C4-2B (cell line): Measurements from ENCODE around the gene MAP3K14.

Experiments
- H3K27ac ChIP-seq: fragments of 450-650 bp; 2 replicates; pipeline ENCODE4 v1.5.1; 2017
- ZFX ChIP-seq: fragments of 450-650 bp; IDR thresholded peaks from 2 replicates; pipeline ENCODE4 v1.6.1; 2017
- TF ChIP-seq, protein P1 (sequence below): fragments of 450-650 bp; conservative IDR thresholded peaks from 2 replicates; pipeline ENCODE4 v1.5.1; 2017; ENCODE audit warnings: mild to moderate bottlenecking

MAP3K14 gene

DNA sequence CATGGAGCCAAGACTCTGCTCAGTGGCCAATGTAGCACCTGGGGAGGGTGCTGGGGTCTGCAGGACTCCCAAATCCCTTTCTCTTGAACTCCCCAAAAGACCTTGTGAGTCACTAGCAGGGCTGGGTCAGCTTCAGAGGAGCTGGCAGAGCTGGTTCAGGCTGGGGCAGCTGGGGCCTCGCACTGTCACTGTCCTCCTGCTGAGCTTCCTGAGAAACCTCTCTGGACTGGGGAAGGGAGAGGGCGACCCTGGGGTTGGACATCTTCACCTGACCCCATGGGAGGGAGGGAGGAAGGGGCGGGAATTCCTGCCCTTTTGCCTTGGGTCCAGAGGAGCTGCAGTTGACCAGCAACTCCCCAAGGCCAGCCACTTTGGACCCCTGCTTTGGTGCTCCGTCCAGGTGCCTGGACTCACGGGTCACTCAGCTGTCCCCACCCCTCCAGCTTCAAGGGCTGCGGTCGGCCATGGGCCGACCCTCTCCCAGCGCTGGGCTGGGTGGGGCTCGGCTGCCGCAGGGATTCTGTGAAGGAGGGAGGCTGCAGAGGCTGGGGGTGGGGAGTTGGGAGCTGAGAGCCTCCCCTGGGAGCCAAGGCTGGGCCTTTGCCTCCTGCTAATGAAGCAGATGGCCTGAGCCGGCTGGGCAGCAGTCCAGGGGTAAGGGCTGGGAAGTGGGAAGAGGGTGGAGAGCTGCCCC is 85.9 kb downstream of the MAP3K14 start:
- H3K27ac ChIP-seq, result no peak overlapping the region
- TF ChIP-seq ZFX, result no peak
- TF ChIP-seq, protein P1, sequence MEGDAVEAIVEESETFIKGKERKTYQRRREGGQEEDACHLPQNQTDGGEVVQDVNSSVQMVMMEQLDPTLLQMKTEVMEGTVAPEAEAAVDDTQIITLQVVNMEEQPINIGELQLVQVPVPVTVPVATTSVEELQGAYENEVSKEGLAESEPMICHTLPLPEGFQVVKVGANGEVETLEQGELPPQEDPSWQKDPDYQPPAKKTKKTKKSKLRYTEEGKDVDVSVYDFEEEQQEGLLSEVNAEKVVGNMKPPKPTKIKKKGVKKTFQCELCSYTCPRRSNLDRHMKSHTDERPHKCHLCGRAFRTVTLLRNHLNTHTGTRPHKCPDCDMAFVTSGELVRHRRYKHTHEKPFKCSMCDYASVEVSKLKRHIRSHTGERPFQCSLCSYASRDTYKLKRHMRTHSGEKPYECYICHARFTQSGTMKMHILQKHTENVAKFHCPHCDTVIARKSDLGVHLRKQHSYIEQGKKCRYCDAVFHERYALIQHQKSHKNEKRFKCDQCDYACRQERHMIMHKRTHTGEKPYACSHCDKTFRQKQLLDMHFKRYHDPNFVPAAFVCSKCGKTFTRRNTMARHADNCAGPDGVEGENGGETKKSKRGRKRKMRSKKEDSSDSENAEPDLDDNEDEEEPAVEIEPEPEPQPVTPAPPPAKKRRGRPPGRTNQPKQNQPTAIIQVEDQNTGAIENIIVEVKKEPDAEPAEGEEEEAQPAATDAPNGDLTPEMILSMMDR, result no peak

DNA sequence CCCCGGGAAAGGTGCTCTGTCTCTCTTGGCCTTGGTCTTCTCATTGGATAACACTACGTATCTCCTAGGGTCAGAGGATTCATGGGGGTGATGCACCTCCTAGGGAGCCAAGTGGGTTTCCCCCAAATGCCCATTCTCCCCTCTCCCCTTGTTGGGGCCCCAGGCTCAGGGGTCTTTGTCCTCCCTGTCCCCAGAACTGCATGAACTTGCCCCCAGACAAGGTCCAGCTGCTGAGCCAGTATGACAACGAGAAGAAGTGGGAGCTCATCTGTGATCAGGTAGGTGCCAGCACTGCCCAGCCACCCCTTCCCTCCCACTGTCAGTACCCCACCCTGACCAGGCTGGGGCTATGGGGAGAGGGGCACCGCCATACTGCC is 86.4 kb downstream of the MAP3K14 start:
- no peak for TF ChIP-seq ZFX
- TF ChIP-seq, protein P1, result no peak
- no peak overlapping the region for H3K27ac ChIP-seq

DNA sequence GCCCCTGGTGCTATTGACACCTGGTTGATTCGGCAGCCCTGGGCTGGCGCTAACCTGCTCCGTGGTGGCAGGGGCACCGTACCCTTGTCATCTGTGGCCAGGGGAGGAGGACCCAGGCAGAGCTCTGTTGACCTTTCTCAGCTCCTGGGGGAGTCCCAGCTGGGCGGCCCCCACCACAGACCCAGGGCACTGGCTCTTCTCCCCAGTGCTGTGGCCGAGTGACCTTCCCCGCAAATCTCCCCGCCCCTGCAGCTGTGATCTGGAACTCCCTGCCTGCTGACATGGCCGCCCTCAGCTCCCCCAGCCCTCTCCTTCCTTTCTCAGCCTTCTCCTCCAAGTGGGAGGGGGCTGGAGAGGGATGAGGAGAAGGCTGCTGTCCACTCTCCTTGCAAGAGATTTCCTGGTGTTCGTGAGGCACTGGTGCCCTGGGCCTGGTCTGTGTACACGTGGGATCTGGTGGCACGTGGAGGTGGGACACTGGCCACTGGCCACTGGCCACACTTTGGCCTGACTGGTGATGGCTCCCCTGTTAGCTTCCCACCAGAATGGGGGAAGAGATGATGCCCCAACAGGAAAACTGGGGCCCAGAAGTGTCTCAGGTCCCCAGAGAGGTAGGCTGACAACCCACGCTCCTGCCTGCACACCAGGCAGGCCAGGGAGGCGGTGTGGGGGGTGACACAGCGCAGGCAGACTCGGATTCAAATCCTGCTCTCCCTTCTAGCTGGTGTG is 87.0 kb downstream of the MAP3K14 start:
- TF ChIP-seq ZFX, result no peak
- TF ChIP-seq, protein P1, result no peak
- H3K27ac ChIP-seq, result no peak overlapping the region

DNA sequence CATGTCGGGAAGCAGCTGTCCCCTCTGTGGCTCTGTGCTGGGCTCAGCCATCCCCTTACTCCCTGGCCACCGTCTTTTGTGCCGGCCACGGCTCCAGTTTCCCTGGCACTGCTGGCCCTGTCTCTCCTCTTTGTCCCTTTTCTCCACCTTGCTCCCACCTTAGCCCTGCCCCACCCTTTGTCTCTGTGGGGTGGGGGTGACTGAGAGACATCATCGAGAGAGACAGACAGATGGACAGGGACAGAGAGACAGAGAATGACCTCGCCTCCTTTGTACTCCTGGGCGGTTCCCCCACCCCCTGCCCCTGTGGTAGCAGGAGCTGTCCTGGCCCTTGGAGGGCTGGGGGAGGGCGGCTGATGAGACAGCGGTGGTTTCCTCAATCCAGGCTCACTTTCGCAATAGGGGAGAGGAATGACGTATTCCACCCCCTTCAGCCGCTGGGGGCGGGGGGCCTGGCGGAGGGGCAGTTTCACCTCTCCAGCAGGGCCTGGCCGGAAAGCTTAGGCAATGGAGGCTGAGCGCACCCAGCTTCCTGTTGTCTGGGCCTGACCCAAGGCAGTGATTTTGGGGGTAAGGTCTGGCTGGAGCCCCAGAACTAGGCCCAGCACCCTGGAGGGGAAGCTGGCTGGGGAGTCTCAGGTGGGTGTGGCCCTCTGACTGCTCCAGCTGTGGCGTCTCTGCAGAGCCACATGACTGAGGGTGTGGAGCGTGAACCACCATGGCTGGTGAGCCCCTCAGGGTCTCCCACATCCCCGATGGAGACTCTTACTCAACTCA is 87.9 kb downstream of the MAP3K14 start:
- H3K27ac ChIP-seq, result no peak overlapping the region
- TF ChIP-seq, protein P1, result no peak
- TF ChIP-seq ZFX, result no peak

DNA sequence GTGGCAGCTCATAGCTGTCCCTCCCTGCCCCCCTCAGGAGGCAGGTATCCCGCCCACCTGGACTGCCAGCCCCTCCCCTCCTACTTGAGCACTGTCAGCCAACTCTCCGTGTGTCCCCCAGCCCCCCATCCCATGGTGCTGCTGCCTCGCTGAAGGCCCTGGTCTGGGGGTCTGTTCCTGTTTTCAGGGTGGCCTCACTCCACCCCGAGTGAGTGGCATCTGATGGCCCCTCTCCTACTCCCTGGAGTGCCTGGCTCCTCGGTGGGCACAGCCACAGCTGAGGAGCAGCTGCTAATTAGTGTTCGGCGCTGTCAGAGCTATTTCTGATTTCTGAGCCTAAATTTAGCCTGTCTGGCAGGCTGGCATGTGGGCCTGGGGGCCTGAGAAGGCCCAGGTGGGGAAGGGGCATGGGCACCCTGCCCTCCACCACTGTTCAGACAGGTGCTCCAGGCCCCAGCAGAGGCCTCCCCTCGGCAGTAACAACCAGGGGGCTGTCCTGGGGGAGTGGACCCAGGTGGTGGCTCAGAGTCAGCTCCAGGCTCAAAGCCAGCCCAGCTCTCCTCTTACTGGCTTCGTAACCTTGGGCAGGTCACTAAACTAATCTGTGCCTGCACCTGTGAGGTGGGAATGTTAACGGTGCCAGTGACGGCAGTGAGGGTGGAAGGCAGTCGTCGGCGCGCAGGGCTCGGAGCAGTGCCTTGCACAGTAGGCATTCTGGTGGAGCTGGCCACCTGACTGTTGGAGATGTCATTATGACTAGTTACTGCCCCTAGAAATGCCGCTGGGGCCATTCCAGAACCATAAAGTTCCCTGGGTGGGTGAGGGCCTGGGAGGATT is 88.7 kb downstream of the MAP3K14 start:
- H3K27ac ChIP-seq, result no peak overlapping the region
- TF ChIP-seq ZFX, result no peak
- TF ChIP-seq, protein P1, result no peak

DNA sequence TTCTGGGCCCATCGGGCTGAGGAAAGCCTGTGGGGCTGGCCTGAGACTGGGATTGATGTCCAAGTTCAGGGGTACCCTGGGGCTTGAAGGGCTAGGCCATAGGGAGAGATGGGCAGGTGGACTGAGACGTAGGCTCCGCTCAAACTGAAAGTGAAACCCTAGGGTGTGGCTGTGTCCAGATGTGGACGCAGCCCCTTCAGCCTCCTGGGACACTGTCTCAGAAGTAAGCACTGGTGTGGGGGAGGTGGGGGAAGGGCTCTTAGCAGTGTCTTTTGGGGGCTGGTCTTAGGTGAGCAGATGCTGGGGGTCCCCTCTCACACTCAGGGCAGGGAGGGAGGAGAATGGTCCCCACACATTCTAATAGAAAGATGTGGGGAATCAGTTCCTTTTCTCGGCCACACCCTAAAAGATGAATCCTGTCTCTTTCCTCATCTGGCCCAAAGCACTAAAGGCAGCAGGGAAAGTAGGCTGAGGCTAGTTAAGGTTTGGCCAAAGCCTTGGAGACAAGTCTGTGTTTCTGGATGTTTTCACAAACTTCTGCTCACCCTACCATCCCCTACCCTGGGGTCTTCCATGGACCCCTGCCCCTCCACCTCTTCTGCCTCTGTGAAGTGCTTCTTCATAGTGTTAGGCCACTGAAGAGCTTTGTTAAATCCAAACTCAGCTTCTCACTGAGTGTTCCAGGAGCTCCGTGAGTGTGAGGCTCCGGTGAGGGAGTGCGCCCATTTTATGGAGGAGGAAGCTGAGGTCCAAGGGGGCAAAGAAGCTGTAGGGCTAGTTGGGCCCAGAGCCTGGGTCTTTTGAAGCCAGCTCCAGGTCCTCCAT is 89.5 kb downstream of the MAP3K14 start:
- H3K27ac ChIP-seq, result no peak overlapping the region
- TF ChIP-seq, protein P1, result no peak
- TF ChIP-seq ZFX, result no peak
